Hindlimb muscle (tissue), 1 donor: ENCODE data around the gene MEIS2. TPM values are rescaled to one million over a fixed set of nuclear protein-coding genes. Genes with fewer than 3 reads are reported as not detected.
A peak's percentile ranks its signal among the peaks of the same experiment; 100 is the strongest.

Experiments
- DNase-seq: peaks from one replicate; pipeline ENCODE4 v3.0.0-alpha.2; 2013
- polyA plus RNA-seq: library from polyadenylated mRNA; unstranded; fragments of 120-200 nt; gene quantifications from one replicate; pipeline ENCODE4 v1.2.1, GENCODE V29; 2013; ENCODE audit not compliant: insufficient read length

Gene MEIS2
- polyA plus RNA-seq, 1 donor, result 7.7 TPM

GRCh38 chr15:37097144-37097919 lies 3.0 kb downstream of the MEIS2 start:
- DNase-seq, result no peak

GRCh38 chr15:37096558-37097143 lies 3.7 kb downstream of the MEIS2 start:
- DNase-seq, result no peak

GRCh38 chr15:37095770-37096557 lies 4.4 kb downstream of the MEIS2 start:
- no peak for DNase-seq

GRCh38 chr15:37094915-37095711 lies 5.2 kb downstream of the MEIS2 start:
- no peak for DNase-seq

- no peak for DNase-seq
Measured at GRCh38 chr15:37094333-37094914, 5.9 kb downstream of the MEIS2 start.

- DNase-seq, result no peak
Measured at GRCh38 chr15:37093480-37094332, 6.6 kb downstream of the MEIS2 start.

- no peak for DNase-seq
Measured at GRCh38 chr15:37090543-37091175, 9.7 kb downstream of the MEIS2 start.

- no peak for DNase-seq
Measured at GRCh38 chr15:37088436-37088835, 11.9 kb downstream of the MEIS2 start.

- no peak for DNase-seq
Measured at GRCh38 chr15:37087131-37087588, 13.2 kb downstream of the MEIS2 start.

- no peak for DNase-seq
Measured at GRCh38 chr15:37086521-37086920, 13.8 kb downstream of the MEIS2 start.

GRCh38 chr15:37086120-37086519 lies 14.2 kb downstream of the MEIS2 start:
- DNase-seq, result no peak

GRCh38 chr15:37084602-37085001 lies 15.7 kb downstream of the MEIS2 start:
- no peak for DNase-seq

GRCh38 chr15:37083610-37084009 lies 16.7 kb downstream of the MEIS2 start:
- no peak for DNase-seq

- DNase-seq, result no peak
Measured at GRCh38 chr15:37081983-37082382, 18.4 kb downstream of the MEIS2 start.

GRCh38 chr15:37080261-37080921 lies 20.0 kb downstream of the MEIS2 start:
- no peak for DNase-seq

- DNase-seq, result peak; percentile 87
Measured at GRCh38 chr15:37079726-37080125, 20.6 kb downstream of the MEIS2 start.

GRCh38 chr15:37078566-37078965 lies 21.8 kb downstream of the MEIS2 start:
- DNase-seq, result no peak

- no peak for DNase-seq
Measured at GRCh38 chr15:37077623-37078351, 22.6 kb downstream of the MEIS2 start.

- no peak for DNase-seq
Measured at GRCh38 chr15:37076543-37076942, 23.8 kb downstream of the MEIS2 start.
